OCI-LY7 (cell line): Measurements from ENCODE around the gene PLPP4. TPM values are rescaled to one million over a fixed set of nuclear protein-coding genes. Genes with fewer than 3 reads are reported as not detected.

Experiments used
- BruUV-seq: library from RNA; stranded (reverse); fragments of 400-500 nt; replicated peaks from 2 replicates; lab custom pipeline; 2021; lab: Mats Ljungman, UMichigan
- CTCF ChIA-PET: fragments of 300-600 bp; sonication (Branson Sonifier 250); formaldehyde crosslinking; loops from one replicate; lab custom pipeline; 2022; ENCODE audit warnings: antibody characterized with exemption; ENCODE audit not compliant: unreplicated experiment; lab: Charles Lee
- POLR2A ChIA-PET: fragments of 300-600 bp; sonication (Branson Sonifier 250); formaldehyde crosslinking; loops from one replicate; lab custom pipeline; 2022; ENCODE audit warnings: antibody characterized with exemption; lab: Charles Lee
- DNase-seq: peaks from one replicate; pipeline ENCODE4 v3.0.0-alpha.2; 2015; ENCODE audit warnings: low spot score
- H2AFZ ChIP-seq: fragments of 200-600 bp; sonication (generic), shearing (Covaris generic); 2 replicates; pipeline ENCODE4 v1.6.1; 2014; ENCODE audit warnings: mild to moderate bottlenecking, antibody characterized with exemption, low read length, moderate library complexity
- H3K27ac ChIP-seq: fragments of 200-600 bp; sonication (generic); 2 replicates; pipeline ENCODE4 v1.5.1; 2014; ENCODE audit warnings: mixed run types, low read depth, mild to moderate bottlenecking, moderate library complexity, low read length, inconsistent platforms; ENCODE audit not compliant: poor library complexity, severe bottlenecking
- H3K36me3 ChIP-seq: fragments of 200-600 bp; sonication (generic); 2 replicates; pipeline ENCODE4 v1.6.1; 2014; ENCODE audit warnings: mild to moderate bottlenecking, antibody characterized with exemption, low read length, moderate library complexity, mixed read lengths; ENCODE audit not compliant: insufficient read depth
- H3K4me1 ChIP-seq: fragments of 200-600 bp; sonication (generic); 2 replicates; pipeline ENCODE4 v1.5.1; 2014; ENCODE audit warnings: mild to moderate bottlenecking, low read length; ENCODE audit not compliant: insufficient read depth, poor library complexity, severe bottlenecking
- H3K4me2 ChIP-seq: fragments of 200-600 bp; sonication (generic); 2 replicates; pipeline ENCODE4 v1.6.1; 2014; ENCODE audit warnings: mild to moderate bottlenecking, low read length
- H3K4me3 ChIP-seq: fragments of 200-600 bp; sonication (generic); 2 replicates; pipeline ENCODE4 v1.5.1; 2014; ENCODE audit warnings: mild to moderate bottlenecking, low read depth, low read length; ENCODE audit not compliant: poor library complexity, severe bottlenecking
- H3K79me2 ChIP-seq: fragments of 200-600 bp; sonication (generic); 2 replicates; pipeline ENCODE4 v1.6.1; 2016; ENCODE audit warnings: low read depth, mild to moderate bottlenecking, low read length, moderate library complexity, mixed read lengths; ENCODE audit not compliant: insufficient read depth
- H3K9me2 ChIP-seq: fragments of 200-600 bp; sonication (generic); 2 replicates; pipeline ENCODE4 v1.6.1; 2016; ENCODE audit warnings: mild to moderate bottlenecking, low read length, mixed read lengths; ENCODE audit not compliant: insufficient read depth
- H3K9me3 ChIP-seq: fragments of 200-600 bp; sonication (generic); 2 replicates; pipeline ENCODE4 v1.6.1; 2014; ENCODE audit warnings: mild to moderate bottlenecking, mixed run types, low read length, mixed read lengths
- H4K20me1 ChIP-seq: fragments of 200-600 bp; sonication (generic); 2 replicates; pipeline ENCODE4 v1.6.1; 2014; ENCODE audit warnings: mild to moderate bottlenecking, antibody characterized with exemption, low read length, moderate library complexity, mixed read lengths; ENCODE audit not compliant: insufficient read depth
- EZH2phosphoT487 ChIP-seq: fragments of 200-600 bp; sonication (generic); IDR thresholded peaks from 2 replicates; pipeline ENCODE4 v1.6.1; 2018; ENCODE audit warnings: low read depth, borderline replicate concordance, mild to moderate bottlenecking, mixed run types, antibody characterized with exemption, low read length, moderate library complexity, mixed read lengths
- intact Hi-C: fragments of 100-400 bp; cut with micrococcal nuclease; formaldehyde crosslinking; loops from one replicate; pipeline ENCODE4 v1.10.0; 2022; ENCODE audit not compliant: unreplicated experiment
- total RNA-seq, 2 experiments: library from RNA; depleted of rRNA in 1 of 2; stranded (reverse); fragments of >200 nt in 1 of 2; shearing (Covaris generic) in 1 of 2; gene quantifications; 2 replicates each; pipeline ENCODE4 v1.2.3, GENCODE V29; 2014 to 2022
- TF ChIP-seq, protein P1 (sequence below): fragments of 200-600 bp; sonication (generic); conservative IDR thresholded peaks from 2 replicates; pipeline ENCODE4 v1.5.1; 2014; ENCODE audit warnings: mild to moderate bottlenecking, antibody characterized with exemption, low read length, moderate library complexity, mixed read lengths

PLPP4 gene
- total RNA-seq, 2 experiments from 2014 or later = not detected

DNA sequence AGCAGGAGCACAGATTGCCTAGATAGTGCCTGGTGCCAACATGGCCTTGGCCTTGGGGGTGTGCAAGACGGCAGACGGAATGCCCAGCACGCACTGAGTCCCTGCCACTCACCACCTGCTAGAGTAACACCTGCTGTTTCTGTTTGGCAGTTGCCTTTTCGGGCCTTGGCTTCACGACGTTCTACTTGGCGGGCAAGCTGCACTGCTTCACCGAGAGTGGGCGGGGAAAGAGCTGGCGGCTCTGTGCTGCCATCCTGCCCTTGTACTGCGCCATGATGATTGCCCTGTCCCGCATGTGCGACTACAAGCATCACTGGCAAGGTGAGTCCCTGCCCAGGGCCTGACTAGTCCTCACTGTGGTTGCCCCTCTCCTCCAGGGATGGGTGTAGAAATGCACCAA, 118.0 kb downstream of the PLPP4 start:
- intact Hi-C loops = no loop called here
- Histone ChIP-seq H3K4me3 (no peak overlapping the region), H3K27ac (no peak overlapping the region), H3K4me2 (no peak overlapping the region), H4K20me1 (no peaks in the 10 kb centered on the region), H2AFZ (no peak overlapping the region), H3K4me1 (no peaks in the 10 kb centered on the region), H3K79me2 (no peaks in the 10 kb centered on the region), H3K36me3 (no peaks in the 10 kb centered on the region), H3K9me3 (no peaks in the 10 kb centered on the region), H3K9me2 (no peaks in the 10 kb centered on the region)
- no TSS peak for BruUV-seq
- no peak for DNase-seq
- TF ChIP-seq, protein P1, sequence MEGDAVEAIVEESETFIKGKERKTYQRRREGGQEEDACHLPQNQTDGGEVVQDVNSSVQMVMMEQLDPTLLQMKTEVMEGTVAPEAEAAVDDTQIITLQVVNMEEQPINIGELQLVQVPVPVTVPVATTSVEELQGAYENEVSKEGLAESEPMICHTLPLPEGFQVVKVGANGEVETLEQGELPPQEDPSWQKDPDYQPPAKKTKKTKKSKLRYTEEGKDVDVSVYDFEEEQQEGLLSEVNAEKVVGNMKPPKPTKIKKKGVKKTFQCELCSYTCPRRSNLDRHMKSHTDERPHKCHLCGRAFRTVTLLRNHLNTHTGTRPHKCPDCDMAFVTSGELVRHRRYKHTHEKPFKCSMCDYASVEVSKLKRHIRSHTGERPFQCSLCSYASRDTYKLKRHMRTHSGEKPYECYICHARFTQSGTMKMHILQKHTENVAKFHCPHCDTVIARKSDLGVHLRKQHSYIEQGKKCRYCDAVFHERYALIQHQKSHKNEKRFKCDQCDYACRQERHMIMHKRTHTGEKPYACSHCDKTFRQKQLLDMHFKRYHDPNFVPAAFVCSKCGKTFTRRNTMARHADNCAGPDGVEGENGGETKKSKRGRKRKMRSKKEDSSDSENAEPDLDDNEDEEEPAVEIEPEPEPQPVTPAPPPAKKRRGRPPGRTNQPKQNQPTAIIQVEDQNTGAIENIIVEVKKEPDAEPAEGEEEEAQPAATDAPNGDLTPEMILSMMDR = no peak
- no peak for TF ChIP-seq EZH2phosphoT487
- ChIA-PET CTCF (no interaction called here), POLR2A (no interaction called here)

DNA sequence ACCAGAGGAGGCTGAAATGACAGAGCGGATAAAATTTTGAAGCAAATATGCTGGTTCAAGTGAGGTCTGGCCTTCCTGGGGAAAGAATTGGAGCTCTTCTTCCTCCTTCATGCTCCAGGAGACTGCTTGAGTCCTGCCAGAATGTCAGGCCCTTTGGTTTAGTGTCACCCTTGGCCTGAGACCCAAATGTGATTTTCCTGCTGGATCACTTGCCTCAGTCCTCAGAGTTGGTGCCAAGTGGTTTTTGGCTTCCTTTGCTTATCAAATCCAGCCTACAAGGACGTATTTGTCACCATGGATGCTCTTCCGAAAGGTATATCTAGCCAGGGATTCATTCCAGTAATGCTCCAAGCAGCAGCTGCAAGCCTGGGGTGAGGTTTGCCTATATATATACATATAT, 118.4 kb downstream of the PLPP4 start:
- no peaks in the 10 kb centered on the region for H3K9me2 ChIP-seq
- POLR2A ChIA-PET = no interaction called here
- no peaks in the 10 kb centered on the region for H3K36me3 ChIP-seq
- H3K4me2 ChIP-seq = no peak overlapping the region
- intact Hi-C loops = no loop called here
- BruUV-seq = no TSS peak
- no peaks in the 10 kb centered on the region for H3K79me2 ChIP-seq
- TF ChIP-seq, protein P1 = no peak
- no peak for TF ChIP-seq EZH2phosphoT487
- no peaks in the 10 kb centered on the region for H3K4me1 ChIP-seq
- H3K9me3 ChIP-seq = no peaks in the 10 kb centered on the region
- no peaks in the 10 kb centered on the region for H4K20me1 ChIP-seq
- no peak overlapping the region for H3K4me3 ChIP-seq
- CTCF ChIA-PET = no interaction called here
- DNase-seq = no peak
- no peak overlapping the region for H2AFZ ChIP-seq
- no peak overlapping the region for H3K27ac ChIP-seq

DNA sequence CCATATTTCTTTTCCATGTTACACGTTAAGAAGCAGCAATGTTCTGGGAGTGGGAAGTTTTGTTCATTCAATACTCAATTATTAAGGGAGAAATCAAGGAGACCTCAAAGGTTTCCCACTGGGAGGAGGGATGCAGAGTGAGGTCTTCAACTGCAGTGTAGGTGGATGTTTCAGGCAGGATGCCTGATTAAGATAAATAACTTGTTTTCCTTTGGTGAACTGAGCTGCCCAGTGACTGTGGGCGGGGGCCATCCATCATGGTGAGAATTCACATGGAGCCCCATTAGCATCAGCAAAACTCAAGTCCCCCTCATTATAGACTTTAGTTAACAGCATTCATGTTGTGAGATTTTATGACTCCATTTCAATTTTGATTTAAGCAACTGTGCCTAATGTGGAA, 121.1 kb downstream of the PLPP4 start:
- no peaks in the 10 kb centered on the region for H3K4me1 ChIP-seq
- BruUV-seq = no TSS peak
- no peak for TF ChIP-seq EZH2phosphoT487
- TF ChIP-seq, protein P1 = no peak
- H3K79me2 ChIP-seq = no peaks in the 10 kb centered on the region
- H3K9me3 ChIP-seq = no peaks in the 10 kb centered on the region
- H3K27ac ChIP-seq = no peak overlapping the region
- no peak for DNase-seq
- intact Hi-C loops = no loop called here
- H3K36me3 ChIP-seq = no peaks in the 10 kb centered on the region
- ChIA-PET POLR2A (interaction anchor here (0.8 kb wide), 1 partner anchor 16 kb away, joined by 4 read pairs; no protein-coding TSS in a partner anchor), CTCF (no interaction called here)
- no peak overlapping the region for H3K4me2 ChIP-seq
- H3K9me2 ChIP-seq = no peaks in the 10 kb centered on the region
- H4K20me1 ChIP-seq = no peaks in the 10 kb centered on the region
- H2AFZ ChIP-seq = no peak overlapping the region
- no peak overlapping the region for H3K4me3 ChIP-seq
